HCT116 (cell line): Measurements from ENCODE around the gene GPR157. TPM values are rescaled to one million over a fixed set of nuclear protein-coding genes. Genes with fewer than 3 reads are reported as not detected.

Experiments used
- ATAC-seq: fragments of 200-7000 bp; cut with Tn5 transposase; 2 replicates; pipeline ENCODE4 v1.9.1; 2020; ENCODE audit warnings: mild to moderate bottlenecking, moderate library complexity
- BruUV-seq: library from RNA; stranded (reverse); fragments of 400-500 nt; replicated peaks from 2 replicates; lab custom pipeline; 2021; lab: Mats Ljungman, UMichigan
- CTCF ChIA-PET: fragments of 300-600 bp; sonication (Branson Sonifier 250); formaldehyde crosslinking; loops from one replicate; lab custom pipeline; 2021; ENCODE audit warnings: antibody characterized with exemption; lab: Charles Lee
- POLR2A ChIA-PET: fragments of 300-600, 350-600 bp; sonication (Branson Sonifier 250); formaldehyde crosslinking; loops from one replicate; lab custom pipeline; 2021; ENCODE audit warnings: antibody characterized with exemption; lab: Charles Lee
- RAD21 ChIA-PET, 2 experiments: fragments of 300-600 bp; sonication (Branson Sonifier 250); formaldehyde crosslinking; loops; one replicate each; lab custom pipeline; 2023; ENCODE audit warnings: low total read pairs in 2 of 2; ENCODE audit not compliant: uncharacterized antibody in 2 of 2, unreplicated experiment in 2 of 2, low non-redundant PET in 1 of 2; lab: Charles Lee
- DNase-seq: peaks from one replicate; pipeline ENCODE4 v3.0.0-alpha.2; 2010; ENCODE audit warnings: low read depth, low spot score
- H2AFZ ChIP-seq: fragments of 200-600 bp; shearing (Covaris generic), sonication (generic); 2 replicates; pipeline ENCODE4 v1.6.1; 2017; ENCODE audit warnings: low read depth, mixed run types, mixed read lengths, antibody characterized with exemption, low read length; ENCODE audit not compliant: poor library complexity, severe bottlenecking
- H3K27ac ChIP-seq: 2 replicates; pipeline ENCODE4 v1.5.1; 2012; ENCODE audit warnings: low read depth, low read length
- H3K27me3 ChIP-seq: fragments of 200-600 bp; sonication (generic); 2 replicates; pipeline ENCODE4 v1.6.1; 2016; ENCODE audit warnings: mixed run types, low read length, mixed read lengths; ENCODE audit not compliant: insufficient read depth
- H3K36me3 ChIP-seq, 2 experiments: fragments of 200-500 bp in 1 of 2; fragments of 200-600 bp in 1 of 2; sonication (Bioruptor generic) in 1 of 2; sonication (generic) in 1 of 2; 2 replicates each; pipeline versions ENCODE4 v1.5.1 to v1.6.1; 2014 to 2016; ENCODE audit warnings: low read length in 2 of 2, inconsistent platforms in 1 of 2, mixed read lengths in 1 of 2, mixed run types in 1 of 2; ENCODE audit not compliant: insufficient read depth in 2 of 2, control insufficient read depth in 1 of 2
- H3K4me1 ChIP-seq, 2 experiments: fragments of 200-600 bp in 1 of 2; sonication (generic) in 1 of 2; 2 replicates each; pipeline versions ENCODE4 v1.5.1 to v1.6.1; 2012 to 2017; ENCODE audit warnings: low read length in 2 of 2, inconsistent platforms in 1 of 2, mild to moderate bottlenecking in 1 of 2, mixed read lengths in 1 of 2, mixed run types in 1 of 2, moderate library complexity in 1 of 2; ENCODE audit not compliant: insufficient read depth in 2 of 2, control insufficient read depth in 1 of 2
- H3K4me2 ChIP-seq: fragments of 200-600 bp; sonication (generic); 2 replicates; pipeline ENCODE4 v1.6.1; 2017; ENCODE audit warnings: mixed run types, low read length, mixed read lengths
- H3K4me3 ChIP-seq, 2 experiments: fragments of 200-600 bp in 1 of 2; sonication (generic) in 1 of 2; replicated peaks in 1 of 2; 2 replicates each; pipeline ENCODE4 v1.5.1; 2011 to 2016; ENCODE audit warnings: low read length in 2 of 2, control low read depth in 1 of 2, low read depth in 1 of 2, mild to moderate bottlenecking in 1 of 2, mixed read lengths in 1 of 2, mixed run types in 1 of 2
- H3K79me2 ChIP-seq: fragments of 200-600 bp; sonication (generic); 2 replicates; pipeline ENCODE4 v1.6.1; 2017; ENCODE audit warnings: mild to moderate bottlenecking, mixed run types, low read length, moderate library complexity, mixed read lengths; ENCODE audit not compliant: insufficient read depth
- H3K9ac ChIP-seq: fragments of 200-600 bp; sonication (generic); 2 replicates; pipeline ENCODE4 v1.6.1; 2016; ENCODE audit warnings: low read length, mixed read lengths
- H3K9me2 ChIP-seq: fragments of 200-600 bp; sonication (generic), shearing (Covaris generic); 2 replicates; pipeline ENCODE4 v1.6.1; 2017; ENCODE audit warnings: mixed run types, mild to moderate bottlenecking, moderate library complexity; ENCODE audit not compliant: insufficient read depth
- H3K9me3 ChIP-seq, 2 experiments: fragments of 200-500 bp in 1 of 2; fragments of 200-600 bp in 1 of 2; sonication (Bioruptor generic) in 1 of 2; sonication (generic) in 1 of 2; 2 replicates each; pipeline ENCODE4 v1.6.1; 2014 to 2017; ENCODE audit warnings: low read length in 2 of 2, mixed read lengths in 2 of 2, inconsistent platforms in 1 of 2, low read depth in 1 of 2, mild to moderate bottlenecking in 1 of 2, mixed run types in 1 of 2, moderate library complexity in 1 of 2; ENCODE audit not compliant: control insufficient read depth in 1 of 2, insufficient read depth in 1 of 2
- H4K20me1 ChIP-seq: fragments of 200-600 bp; sonication (generic), shearing (Covaris generic); 2 replicates; pipeline ENCODE4 v1.6.1; 2017; ENCODE audit warnings: mixed run types, mild to moderate bottlenecking, moderate library complexity; ENCODE audit not compliant: insufficient read depth
- CBX3 ChIP-seq: IDR thresholded peaks from 2 replicates; pipeline ENCODE4 v1.6.1; 2012; ENCODE audit warnings: low read depth
- CEBPB ChIP-seq: IDR thresholded peaks from 2 replicates; pipeline ENCODE4 v1.6.1; 2012; ENCODE audit warnings: low read depth
- EGR1 ChIP-seq: IDR thresholded peaks from 2 replicates; pipeline ENCODE4 v1.6.1; 2012; ENCODE audit warnings: low read depth
- EZH2 ChIP-seq: fragments of 200-600 bp; sonication (generic); IDR thresholded peaks from 2 replicates; pipeline ENCODE4 v1.6.1; 2017; ENCODE audit warnings: antibody characterized with exemption, mixed run types
- EZH2phosphoT487 ChIP-seq: fragments of 200-600 bp; IDR thresholded peaks from 2 replicates; pipeline ENCODE4 v1.6.1; 2018; ENCODE audit warnings: antibody characterized with exemption, borderline replicate concordance
- FOSL1 ChIP-seq: IDR thresholded peaks from 2 replicates; pipeline ENCODE4 v1.6.1; 2012; ENCODE audit warnings: low read depth
- JUND ChIP-seq: IDR thresholded peaks from 2 replicates; pipeline ENCODE4 v1.6.1; 2012
- POLR2A ChIP-seq: IDR thresholded peaks from 2 replicates; pipeline ENCODE4 v1.7.0; 2011; ENCODE audit warnings: borderline replicate concordance; ENCODE audit not compliant: insufficient read depth, insufficient read length; ENCODE audit errors: extremely low read depth
- SP1 ChIP-seq: IDR thresholded peaks from 2 replicates; pipeline ENCODE4 v1.6.1; 2012; ENCODE audit warnings: low read depth
- SRF ChIP-seq: IDR thresholded peaks from 2 replicates; pipeline ENCODE4 v1.6.1; 2012; ENCODE audit warnings: low read depth
- TCF7L2 ChIP-seq: IDR thresholded peaks from 2 replicates; pipeline ENCODE4 v1.7.0; 2011; ENCODE audit warnings: borderline replicate concordance, inconsistent platforms; ENCODE audit not compliant: insufficient read depth, insufficient read length; ENCODE audit errors: extremely low read depth
- ZFX ChIP-seq: fragments of 450-650 bp; IDR thresholded peaks from 2 replicates; pipeline ENCODE4 v1.6.1; 2017
- ZNF274 ChIP-seq: fragments of 200-500 bp; sonication (Bioruptor generic); IDR thresholded peaks from 2 replicates; pipeline ENCODE4 v1.6.1; 2014; ENCODE audit warnings: mild to moderate bottlenecking, low read depth, low read length, inconsistent platforms
- intact Hi-C: fragments of 100-400 bp; cut with micrococcal nuclease; formaldehyde crosslinking; loops from 2 replicates; pipeline ENCODE4 v1.10.0; 2022
- total RNA-seq: library from RNA; stranded (reverse); gene quantifications from one replicate; pipeline ENCODE4 v1.2.1, GENCODE V29; 2021; ENCODE audit not compliant: unreplicated experiment
- TF ChIP-seq, protein P1 (sequence below): IDR thresholded peaks from 2 replicates; pipeline ENCODE4 v1.6.1; 2011; ENCODE audit warnings: mild to moderate bottlenecking, low read length, moderate library complexity; ENCODE audit not compliant: insufficient replicate concordance; ENCODE audit errors: extremely low read depth
- TF ChIP-seq, protein P2 (sequence below), 3 experiments: fragments of 200-600 bp in 1 of 3; sonication (generic) in 1 of 3; IDR thresholded peaks in 2 of 3; conservative IDR thresholded peaks in 1 of 3; 2 replicates each; pipeline ENCODE4 v1.5.1; 2012 to 2017; ENCODE audit warnings: low read depth in 2 of 3, low read length in 2 of 3, antibody characterized with exemption in 1 of 3, borderline replicate concordance in 1 of 3, control low read depth in 1 of 3, mild to moderate bottlenecking in 1 of 3, mixed read lengths in 1 of 3, mixed run types in 1 of 3, moderate library complexity in 1 of 3; ENCODE audit not compliant: insufficient read depth in 1 of 3
- TF ChIP-seq, protein P3 (sequence below): IDR thresholded peaks from 2 replicates; pipeline ENCODE4 v1.6.1; 2012
- TF ChIP-seq, protein P4 (sequence below): IDR thresholded peaks from 2 replicates; pipeline ENCODE4 v1.6.1; 2012

The GPR157 gene
- total RNA-seq, 1 experiment from 2014 or later = 7.7 TPM

DNA sequence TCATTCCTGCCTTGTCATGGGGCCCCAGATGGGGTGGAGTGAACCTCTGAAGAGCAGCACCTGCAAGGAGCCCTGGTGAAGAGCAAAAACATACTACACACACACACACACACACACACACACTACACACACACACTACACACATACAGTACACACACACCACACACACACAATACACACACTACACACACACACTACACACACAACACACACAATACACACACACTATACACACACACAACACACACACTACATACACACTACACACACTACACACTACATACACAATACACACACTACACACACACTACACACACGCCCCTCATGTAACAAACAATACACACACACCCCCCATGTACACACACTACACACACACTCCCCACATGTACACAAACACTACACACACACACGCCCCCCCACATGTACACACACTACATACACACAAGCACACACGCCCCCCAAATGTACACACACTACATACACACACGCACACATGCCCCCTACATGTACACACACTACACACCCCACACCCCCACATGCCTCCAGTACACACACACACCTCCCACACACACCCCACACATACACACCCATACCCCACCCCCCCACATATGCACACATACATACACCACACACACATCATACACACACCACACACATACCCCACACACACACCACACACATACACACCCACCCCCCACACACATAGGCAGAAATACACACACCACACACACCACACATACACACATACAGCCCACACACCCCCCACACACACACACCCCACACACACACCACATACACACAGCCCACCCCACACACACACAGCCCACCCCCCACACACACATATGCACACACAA, 68.8 kb downstream of the GPR157 start:
- CTCF ChIA-PET = no interaction called here

More for the DNA sequence above, 68.8 kb downstream of the GPR157 start:
- Histone ChIP-seq H3K36me3 (no peaks in the 10 kb centered on the region), H3K27me3 (no peaks in the 10 kb centered on the region), H3K9me2 (no peaks in the 10 kb centered on the region), H3K9ac (no peak overlapping the region), H3K4me1 (peaks cover 0 to 8% of the 10 kb centered on the region in 2 experiments; a peak in 1 of 4 replicates), H4K20me1 (no peaks in the 10 kb centered on the region), H3K27ac (no peak overlapping the region), H3K9me3 (no peaks in the 10 kb centered on the region)
- TF ChIP-seq FOSL1 = no peak
- no peak for TF ChIP-seq SRF
- no peak for TF ChIP-seq JUND
- no peak for TF ChIP-seq CEBPB
- TF ChIP-seq, protein P1, sequence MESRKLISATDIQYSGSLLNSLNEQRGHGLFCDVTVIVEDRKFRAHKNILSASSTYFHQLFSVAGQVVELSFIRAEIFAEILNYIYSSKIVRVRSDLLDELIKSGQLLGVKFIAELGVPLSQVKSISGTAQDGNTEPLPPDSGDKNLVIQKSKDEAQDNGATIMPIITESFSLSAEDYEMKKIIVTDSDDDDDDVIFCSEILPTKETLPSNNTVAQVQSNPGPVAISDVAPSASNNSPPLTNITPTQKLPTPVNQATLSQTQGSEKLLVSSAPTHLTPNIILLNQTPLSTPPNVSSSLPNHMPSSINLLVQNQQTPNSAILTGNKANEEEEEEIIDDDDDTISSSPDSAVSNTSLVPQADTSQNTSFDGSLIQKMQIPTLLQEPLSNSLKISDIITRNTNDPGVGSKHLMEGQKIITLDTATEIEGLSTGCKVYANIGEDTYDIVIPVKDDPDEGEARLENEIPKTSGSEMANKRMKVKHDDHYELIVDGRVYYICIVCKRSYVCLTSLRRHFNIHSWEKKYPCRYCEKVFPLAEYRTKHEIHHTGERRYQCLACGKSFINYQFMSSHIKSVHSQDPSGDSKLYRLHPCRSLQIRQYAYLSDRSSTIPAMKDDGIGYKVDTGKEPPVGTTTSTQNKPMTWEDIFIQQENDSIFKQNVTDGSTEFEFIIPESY = no peak
- TF ChIP-seq POLR2A = no peak
- TF ChIP-seq EZH2phosphoT487 = no peak
- TF ChIP-seq EGR1 = no peak
- no peak for TF ChIP-seq ZNF274
- TF ChIP-seq, protein P2, sequence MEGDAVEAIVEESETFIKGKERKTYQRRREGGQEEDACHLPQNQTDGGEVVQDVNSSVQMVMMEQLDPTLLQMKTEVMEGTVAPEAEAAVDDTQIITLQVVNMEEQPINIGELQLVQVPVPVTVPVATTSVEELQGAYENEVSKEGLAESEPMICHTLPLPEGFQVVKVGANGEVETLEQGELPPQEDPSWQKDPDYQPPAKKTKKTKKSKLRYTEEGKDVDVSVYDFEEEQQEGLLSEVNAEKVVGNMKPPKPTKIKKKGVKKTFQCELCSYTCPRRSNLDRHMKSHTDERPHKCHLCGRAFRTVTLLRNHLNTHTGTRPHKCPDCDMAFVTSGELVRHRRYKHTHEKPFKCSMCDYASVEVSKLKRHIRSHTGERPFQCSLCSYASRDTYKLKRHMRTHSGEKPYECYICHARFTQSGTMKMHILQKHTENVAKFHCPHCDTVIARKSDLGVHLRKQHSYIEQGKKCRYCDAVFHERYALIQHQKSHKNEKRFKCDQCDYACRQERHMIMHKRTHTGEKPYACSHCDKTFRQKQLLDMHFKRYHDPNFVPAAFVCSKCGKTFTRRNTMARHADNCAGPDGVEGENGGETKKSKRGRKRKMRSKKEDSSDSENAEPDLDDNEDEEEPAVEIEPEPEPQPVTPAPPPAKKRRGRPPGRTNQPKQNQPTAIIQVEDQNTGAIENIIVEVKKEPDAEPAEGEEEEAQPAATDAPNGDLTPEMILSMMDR (IDR thresholded peaks at IDR 0.05 in 2 of 3, conservative IDR thresholded peaks at IDR 0.05 in 1 of 3; ENCODE audit: borderline replicate concordance in 1 of 3, insufficient read depth in 1 of 3, low read depth in 2 of 3, low read length in 2 of 3) = no peak
- no peak for TF ChIP-seq SP1
- TF ChIP-seq TCF7L2 = no peak
- TF ChIP-seq, protein P3, sequence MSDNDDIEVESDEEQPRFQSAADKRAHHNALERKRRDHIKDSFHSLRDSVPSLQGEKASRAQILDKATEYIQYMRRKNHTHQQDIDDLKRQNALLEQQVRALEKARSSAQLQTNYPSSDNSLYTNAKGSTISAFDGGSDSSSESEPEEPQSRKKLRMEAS = no peak
- no peak for TF ChIP-seq CBX3
- TF ChIP-seq ZFX = no peak
- TF ChIP-seq EZH2 = no peak
- TF ChIP-seq, protein P4, sequence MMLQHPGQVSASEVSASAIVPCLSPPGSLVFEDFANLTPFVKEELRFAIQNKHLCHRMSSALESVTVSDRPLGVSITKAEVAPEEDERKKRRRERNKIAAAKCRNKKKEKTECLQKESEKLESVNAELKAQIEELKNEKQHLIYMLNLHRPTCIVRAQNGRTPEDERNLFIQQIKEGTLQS = no peak
- TF ChIP-seq, all 23 proteins: peak for 0
- Histone ChIP-seq H3K4me3 (no peak overlapping the region), H3K79me2 (no peaks in the 10 kb centered on the region), H3K4me2 (no peak overlapping the region), H2AFZ (no peak overlapping the region)
- intact Hi-C loops = no loop called here
- BruUV-seq = no TSS peak
- ChIA-PET RAD21 (interaction anchor here in 1 of 2 experiments (0.7 kb wide), 1 partner anchor 136 kb away, joined by 3 read pairs; no protein-coding TSS in a partner anchor), POLR2A (interaction anchor here (0.6 kb wide), 1 partner anchor 158 kb away, joined by 3 read pairs; no protein-coding TSS in a partner anchor)
- DNase-seq (no peak), ATAC-seq (no peak)
